Ishikawa (cell line): Measurements from ENCODE around the gene UROD.

ENCODE experiments used
- CEBPB ChIP-seq: IDR thresholded peaks from 2 replicates; pipeline ENCODE4 v1.6.1; 2012
- CREB1 ChIP-seq: IDR thresholded peaks from 2 replicates; pipeline ENCODE4 v1.6.1; 2012; ENCODE audit warnings: low read depth
- EGR1 ChIP-seq: IDR thresholded peaks from 2 replicates; pipeline ENCODE4 v1.6.1; 2012
- EP300 ChIP-seq: IDR thresholded peaks from 2 replicates; pipeline ENCODE4 v1.6.1; 2012; ENCODE audit warnings: borderline replicate concordance
- FOXM1 ChIP-seq: IDR thresholded peaks from 2 replicates; pipeline ENCODE4 v1.6.1; 2012; ENCODE audit warnings: low read depth, borderline replicate concordance
- NFIC ChIP-seq: IDR thresholded peaks from 2 replicates; pipeline ENCODE4 v1.6.1; 2012
- RAD21 ChIP-seq: IDR thresholded peaks from 2 replicates; pipeline ENCODE4 v1.6.1; 2012; ENCODE audit warnings: low read depth
- TAF1 ChIP-seq: IDR thresholded peaks from 2 replicates; pipeline ENCODE4 v1.6.1; 2012; ENCODE audit warnings: low read depth, mild to moderate bottlenecking
- TCF12 ChIP-seq: IDR thresholded peaks from 2 replicates; pipeline ENCODE4 v1.6.1; 2012; ENCODE audit warnings: low read depth
- TEAD4 ChIP-seq: IDR thresholded peaks from 2 replicates; pipeline ENCODE4 v1.6.1; 2012
- YY1 ChIP-seq: IDR thresholded peaks from 2 replicates; pipeline ENCODE4 v1.6.1; 2012; ENCODE audit warnings: low read depth
- ZBTB7A ChIP-seq: IDR thresholded peaks from 2 replicates; pipeline ENCODE4 v1.6.1; 2012; ENCODE audit warnings: low read depth
- TF ChIP-seq, protein P1 (sequence below): IDR thresholded peaks from 2 replicates; pipeline ENCODE4 v1.6.1; 2012
- TF ChIP-seq, protein P2 (sequence below): IDR thresholded peaks from 2 replicates; pipeline ENCODE4 v1.6.1; 2012; ENCODE audit warnings: low read depth, mild to moderate bottlenecking
- TF ChIP-seq, protein P3 (sequence below): IDR thresholded peaks from 2 replicates; pipeline ENCODE4 v1.6.1; 2012

UROD gene

DNA sequence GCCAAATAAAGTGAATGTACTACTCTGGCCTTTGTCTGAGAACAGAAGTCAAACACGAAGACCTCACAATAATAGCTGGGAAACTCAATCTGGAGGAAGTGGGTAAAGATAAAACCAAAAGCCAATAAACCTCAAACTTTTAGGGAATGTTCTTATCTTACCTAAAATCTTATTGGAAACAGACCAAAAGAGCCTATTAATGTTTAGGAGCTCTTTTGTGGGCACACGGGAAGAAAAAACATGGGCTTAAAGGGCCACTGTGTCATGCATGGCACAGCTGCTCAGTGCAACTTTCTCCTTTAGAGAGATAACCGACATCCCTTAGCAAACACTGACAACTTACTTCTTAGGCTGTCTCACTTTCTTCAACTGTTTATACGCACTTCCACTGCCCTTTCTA lies 41.7 kb upstream of the UROD start:
- TF ChIP-seq ZBTB7A = no peak
- no peak for TF ChIP-seq EP300
- TF ChIP-seq, protein P1, sequence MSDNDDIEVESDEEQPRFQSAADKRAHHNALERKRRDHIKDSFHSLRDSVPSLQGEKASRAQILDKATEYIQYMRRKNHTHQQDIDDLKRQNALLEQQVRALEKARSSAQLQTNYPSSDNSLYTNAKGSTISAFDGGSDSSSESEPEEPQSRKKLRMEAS = no peak
- TF ChIP-seq CREB1 = no peak

DNA sequence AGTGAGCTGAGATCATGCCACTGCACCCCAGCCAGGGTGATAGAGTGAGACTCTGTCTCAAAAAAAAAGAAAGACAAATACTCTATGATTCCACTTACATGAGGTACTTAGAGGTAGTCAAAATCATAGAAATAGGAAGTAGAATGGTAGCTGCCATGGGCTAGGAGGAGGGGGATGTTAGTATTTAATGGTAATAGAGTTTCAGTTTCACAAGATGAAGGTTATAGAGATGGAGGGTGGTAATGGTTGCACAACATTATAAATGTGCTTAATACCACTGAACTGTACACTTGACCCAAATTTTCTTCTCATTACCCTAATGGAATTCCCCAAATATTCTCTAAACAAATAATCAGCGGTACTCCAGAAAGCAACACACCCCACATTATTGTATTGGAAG lies 38.4 kb upstream of the UROD start:
- TF ChIP-seq TEAD4 = no peak
- TF ChIP-seq, protein P2, sequence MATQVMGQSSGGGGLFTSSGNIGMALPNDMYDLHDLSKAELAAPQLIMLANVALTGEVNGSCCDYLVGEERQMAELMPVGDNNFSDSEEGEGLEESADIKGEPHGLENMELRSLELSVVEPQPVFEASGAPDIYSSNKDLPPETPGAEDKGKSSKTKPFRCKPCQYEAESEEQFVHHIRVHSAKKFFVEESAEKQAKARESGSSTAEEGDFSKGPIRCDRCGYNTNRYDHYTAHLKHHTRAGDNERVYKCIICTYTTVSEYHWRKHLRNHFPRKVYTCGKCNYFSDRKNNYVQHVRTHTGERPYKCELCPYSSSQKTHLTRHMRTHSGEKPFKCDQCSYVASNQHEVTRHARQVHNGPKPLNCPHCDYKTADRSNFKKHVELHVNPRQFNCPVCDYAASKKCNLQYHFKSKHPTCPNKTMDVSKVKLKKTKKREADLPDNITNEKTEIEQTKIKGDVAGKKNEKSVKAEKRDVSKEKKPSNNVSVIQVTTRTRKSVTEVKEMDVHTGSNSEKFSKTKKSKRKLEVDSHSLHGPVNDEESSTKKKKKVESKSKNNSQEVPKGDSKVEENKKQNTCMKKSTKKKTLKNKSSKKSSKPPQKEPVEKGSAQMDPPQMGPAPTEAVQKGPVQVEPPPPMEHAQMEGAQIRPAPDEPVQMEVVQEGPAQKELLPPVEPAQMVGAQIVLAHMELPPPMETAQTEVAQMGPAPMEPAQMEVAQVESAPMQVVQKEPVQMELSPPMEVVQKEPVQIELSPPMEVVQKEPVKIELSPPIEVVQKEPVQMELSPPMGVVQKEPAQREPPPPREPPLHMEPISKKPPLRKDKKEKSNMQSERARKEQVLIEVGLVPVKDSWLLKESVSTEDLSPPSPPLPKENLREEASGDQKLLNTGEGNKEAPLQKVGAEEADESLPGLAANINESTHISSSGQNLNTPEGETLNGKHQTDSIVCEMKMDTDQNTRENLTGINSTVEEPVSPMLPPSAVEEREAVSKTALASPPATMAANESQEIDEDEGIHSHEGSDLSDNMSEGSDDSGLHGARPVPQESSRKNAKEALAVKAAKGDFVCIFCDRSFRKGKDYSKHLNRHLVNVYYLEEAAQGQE = no peak
- no peak for TF ChIP-seq EGR1
- no peak for TF ChIP-seq CEBPB
- no peak for TF ChIP-seq TAF1
- TF ChIP-seq EP300 = no peak
- no peak for TF ChIP-seq NFIC
- TF ChIP-seq RAD21 = no peak
- TF ChIP-seq, protein P1 = no peak
- TF ChIP-seq TCF12 = no peak
- TF ChIP-seq, protein P3, sequence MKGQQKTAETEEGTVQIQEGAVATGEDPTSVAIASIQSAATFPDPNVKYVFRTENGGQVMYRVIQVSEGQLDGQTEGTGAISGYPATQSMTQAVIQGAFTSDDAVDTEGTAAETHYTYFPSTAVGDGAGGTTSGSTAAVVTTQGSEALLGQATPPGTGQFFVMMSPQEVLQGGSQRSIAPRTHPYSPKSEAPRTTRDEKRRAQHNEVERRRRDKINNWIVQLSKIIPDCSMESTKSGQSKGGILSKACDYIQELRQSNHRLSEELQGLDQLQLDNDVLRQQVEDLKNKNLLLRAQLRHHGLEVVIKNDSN = no peak
- no peak for TF ChIP-seq FOXM1
- no peak for TF ChIP-seq CREB1

DNA sequence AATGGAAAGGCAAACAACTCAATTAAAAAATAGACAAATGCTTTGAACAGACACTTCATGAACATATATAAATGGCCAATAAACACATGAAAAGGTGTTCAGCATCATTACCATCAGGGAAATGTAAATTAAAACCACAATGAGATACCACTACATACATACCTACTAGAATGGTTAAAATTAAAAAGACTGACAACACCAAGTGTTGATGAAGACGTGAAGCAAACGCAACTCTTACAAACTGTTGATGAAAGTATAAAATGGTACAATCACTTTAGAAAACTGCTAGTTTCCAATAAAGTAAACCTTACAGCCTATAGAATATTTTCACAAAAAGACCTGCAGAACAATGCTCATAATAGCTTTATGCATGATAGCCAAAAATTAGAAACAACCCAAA lies 35.8 kb upstream of the UROD start:
- TF ChIP-seq YY1 (no peak), EP300 (no peak), RAD21 (no peak), CREB1 (no peak), CEBPB (no peak), EGR1 (no peak), FOXM1 (no peak), ZBTB7A (no peak), TCF12 (no peak), TAF1 (no peak), TEAD4 (no peak), NFIC (no peak)
- TF ChIP-seq, protein P3 = no peak
- TF ChIP-seq, protein P1 = no peak
- TF ChIP-seq, protein P2 = no peak

DNA sequence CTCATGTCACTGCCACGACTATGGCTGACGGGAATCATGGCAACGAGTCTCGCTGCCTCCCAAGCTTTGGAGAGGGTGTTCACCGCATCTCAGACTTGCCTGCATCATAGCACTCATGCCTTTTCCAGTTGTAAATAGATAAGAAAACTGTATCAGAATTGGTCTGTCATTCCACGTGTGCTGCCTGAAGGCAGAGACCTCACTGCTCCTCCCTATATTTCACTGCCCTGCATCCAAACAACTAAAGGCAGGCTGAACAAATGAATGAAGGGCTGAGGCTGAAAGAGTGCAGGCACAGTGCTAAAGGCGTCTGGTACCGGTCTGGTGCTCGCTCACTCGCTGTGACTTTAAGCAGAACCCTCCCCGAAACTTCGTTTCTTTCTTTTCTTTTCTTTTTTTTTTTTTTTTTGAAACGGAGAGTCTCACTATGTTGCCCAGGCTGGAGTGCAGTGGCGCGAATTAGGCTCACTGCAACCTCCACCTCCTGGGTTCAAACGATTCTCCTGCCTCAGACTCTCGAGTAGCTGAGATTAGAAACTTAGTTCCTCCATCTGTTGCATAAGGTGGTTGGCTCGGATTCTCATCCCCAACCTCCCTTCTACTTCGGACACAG lies 26.2 kb upstream of the UROD start:
- TF ChIP-seq YY1 (no peak), CREB1 (no peak)

DNA sequence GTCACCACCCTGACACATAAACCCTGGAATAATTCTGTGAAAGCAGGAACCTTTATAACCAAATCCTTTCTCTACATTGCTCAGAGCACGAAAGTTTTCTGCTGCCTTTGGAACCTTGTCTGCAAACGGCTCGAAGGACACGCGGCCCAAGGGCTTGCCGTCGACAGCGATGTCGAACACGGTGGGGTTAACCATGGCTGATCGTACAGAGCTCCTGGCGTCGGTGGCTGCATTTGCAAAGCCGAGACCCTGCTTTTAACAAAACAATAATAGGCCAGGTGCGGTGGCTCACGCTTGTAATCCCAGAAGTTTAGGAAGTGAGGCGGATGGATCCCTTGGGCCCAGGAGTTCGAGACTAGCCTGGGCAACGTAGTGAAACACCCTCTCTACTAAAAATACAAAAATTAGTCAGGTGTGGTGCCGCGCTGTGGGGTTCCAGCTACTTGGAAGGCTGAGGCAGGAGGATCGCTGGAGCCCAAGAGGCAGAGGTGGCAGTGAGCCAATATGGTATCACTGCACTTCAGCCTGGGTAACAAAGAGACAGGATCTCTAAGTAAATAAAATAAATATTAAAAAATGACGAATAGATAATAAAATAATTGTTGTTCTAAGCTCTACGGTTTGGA lies 23.4 kb upstream of the UROD start:
- TF ChIP-seq, protein P2 = no peak
- no peak for TF ChIP-seq RAD21
